K562 (cell line): ENCODE data around the gene LRCOL1. TPM values are rescaled to one million over a fixed set of nuclear protein-coding genes. Genes with fewer than 3 reads are reported as not detected.

Experiments used
- ATAC-seq: fragments of 200-7000 bp; cut with Tn5 transposase; 3 replicates; pipeline ENCODE4 v1.9.1; 2020; ENCODE audit warnings: moderate library complexity
- BruUV-seq: library from RNA; stranded (reverse); fragments of 400-500 nt; replicated peaks from 2 replicates; lab custom pipeline; 2021; lab: Mats Ljungman, UMichigan
- CTCF ChIA-PET: fragments of 300-600 bp; formaldehyde crosslinking; extraction: SDS; loops from one replicate; lab custom pipeline; 2021; ENCODE audit warnings: low intra/inter-chr PET ratio; lab: Yijun Ruan, JAX
- POLR2A ChIA-PET: fragments of 300-600, 350-650 bp; sonication (Branson Sonifier 250); formaldehyde crosslinking; extraction: SDS; loops from one replicate; lab custom pipeline; 2021; ENCODE audit warnings: antibody characterized with exemption, inconsistent platforms; lab: Yijun Ruan, JAX
- DNase-seq, 4 experiments: peaks; one replicate each; pipeline versions ENCODE4 v3.0.0 to v3.0.0-alpha.2; 2011 to 2018; ENCODE audit warnings: low spot score in 3 of 4, mixed read lengths in 3 of 4; ENCODE audit errors: extremely low read depth in 1 of 4
- FAIRE-seq: peaks from 2 replicates; lab custom pipeline; 2011; peaks lifted over from hg19 to GRCh38; lab: Jason Lieb, UNC
- H2AFZ ChIP-seq: 2 replicates; pipeline ENCODE4 v1.6.0; 2011; ENCODE audit warnings: low read depth, low read length, control low read depth, inconsistent platforms
- H3K27ac ChIP-seq: fragments of 200-600 bp; 3 replicates; pipeline ENCODE4 v1.8.0; 2011; ENCODE audit warnings: low read depth, mild to moderate bottlenecking, control low read depth, inconsistent platforms, low read length, moderate library complexity, mixed read lengths; ENCODE audit errors: extremely low read depth
- H3K27me3 ChIP-seq, 2 experiments: fragments of 300-600 bp in 1 of 2; 2 replicates in 1 of 2; 3 replicates in 1 of 2; pipeline versions ENCODE4 v1.6.0 to v1.8.0; 2011; ENCODE audit warnings: inconsistent platforms in 2 of 2, low read length in 2 of 2, mild to moderate bottlenecking in 1 of 2, mixed read lengths in 1 of 2, moderate library complexity in 1 of 2; ENCODE audit not compliant: control insufficient read depth in 2 of 2, insufficient read depth in 2 of 2
- H3K36me3 ChIP-seq: fragments of 300-600 bp; 3 replicates; pipeline ENCODE4 v1.8.0; 2011; ENCODE audit warnings: mild to moderate bottlenecking, low read length, inconsistent platforms; ENCODE audit not compliant: control insufficient read depth, insufficient read depth
- H3K4me1 ChIP-seq, 2 experiments: fragments of 200-600 bp in 1 of 2; replicated peaks in 1 of 2; 2 replicates in 1 of 2; 3 replicates in 1 of 2; pipeline versions ENCODE4 v1.5.1 to v1.8.0; 2011; ENCODE audit warnings: inconsistent platforms in 2 of 2, low read length in 2 of 2, mild to moderate bottlenecking in 1 of 2, mixed read lengths in 1 of 2, moderate library complexity in 1 of 2; ENCODE audit not compliant: control insufficient read depth in 2 of 2, insufficient read depth in 2 of 2
- H3K4me2 ChIP-seq: 2 replicates; pipeline ENCODE4 v1.6.1; 2011; ENCODE audit warnings: low read length, control low read depth, inconsistent platforms, mixed read lengths; ENCODE audit not compliant: insufficient read depth
- H3K4me3 ChIP-seq: fragments of 200-600 bp; sonication (generic), shearing (Covaris generic); 2 replicates; pipeline ENCODE4 v1.5.1; 2016; ENCODE audit warnings: control low read depth, inconsistent platforms
- H3K79me2 ChIP-seq: fragments of 200-600 bp; 3 replicates; pipeline ENCODE4 v1.8.0; 2011; ENCODE audit warnings: low read length, inconsistent platforms; ENCODE audit not compliant: control insufficient read depth, insufficient read depth
- H3K9ac ChIP-seq, 2 experiments: 2 replicates each; pipeline versions ENCODE4 v1.6.0 to v1.6.1; 2011; ENCODE audit warnings: low read depth in 2 of 2, low read length in 2 of 2, control low read depth in 1 of 2, inconsistent platforms in 1 of 2, mild to moderate bottlenecking in 1 of 2, mixed read lengths in 1 of 2; ENCODE audit not compliant: insufficient read depth in 1 of 2
- H3K9me1 ChIP-seq: one replicate; pipeline ENCODE4 v1.6.0; 2011; ENCODE audit warnings: inconsistent platforms, mild to moderate bottlenecking, low read length, moderate library complexity; ENCODE audit not compliant: control insufficient read depth, insufficient read depth
- H3K9me3 ChIP-seq: replicated peaks from 2 replicates; pipeline ENCODE4 v1.5.1; 2011; ENCODE audit warnings: low read depth, low read length, inconsistent platforms; ENCODE audit not compliant: control insufficient read depth, insufficient read depth
- H4K20me1 ChIP-seq: replicated peaks from 2 replicates; pipeline ENCODE4 v1.6.1; 2011; ENCODE audit warnings: low read length, inconsistent platforms, mixed read lengths; ENCODE audit not compliant: control insufficient read depth, insufficient read depth
- CBX1 ChIP-seq: sonication (generic); IDR thresholded peaks from 2 replicates; pipeline ENCODE4 v1.6.1; 2016; ENCODE audit warnings: antibody characterized with exemption, low read depth, mild to moderate bottlenecking
- DMBX1 ChIP-seq: fragments of 250-450 bp; sonication (Bioruptor Pico); IDR thresholded peaks from 2 replicates; pipeline ENCODE4 v1.8.0; 2022; ENCODE audit warnings: inconsistent platforms, mild to moderate bottlenecking, moderate library complexity, borderline replicate concordance
- FOXJ2 ChIP-seq: fragments of 200-800 bp; sonication (Bioruptor generic); IDR thresholded peaks from 2 replicates; pipeline ENCODE4 v1.6.1; 2016; ENCODE audit warnings: missing genetic modification characterization, missing compliant biosample characterization
- HMBOX1 ChIP-seq: sonication (generic); IDR thresholded peaks from 2 replicates; pipeline ENCODE4 v1.6.1; 2016
- MCM3 ChIP-seq: fragments of 450-650 bp; IDR thresholded peaks from 2 replicates; pipeline ENCODE4 v1.6.1; 2016
- NFE2L1 ChIP-seq: fragments of 450-650 bp; IDR thresholded peaks from 2 replicates; pipeline ENCODE4 v1.6.1; 2016; ENCODE audit warnings: missing genetic modification characterization, low read depth, mild to moderate bottlenecking, missing compliant biosample characterization, moderate library complexity, borderline replicate concordance
- NR2F6 ChIP-seq: fragments of 450-650 bp; formaldehyde crosslinking; IDR thresholded peaks from 2 replicates; pipeline ENCODE4 v1.4.0; 2020; ENCODE audit warnings: mild to moderate bottlenecking
- PHF21A ChIP-seq: fragments of 450-650 bp; IDR thresholded peaks from 2 replicates; pipeline ENCODE4 v1.6.1; 2017; ENCODE audit warnings: low read depth, borderline replicate concordance
- RBM15 ChIP-seq: fragments of 200-400 bp; formaldehyde crosslinking; IDR thresholded peaks from 2 replicates; pipeline ENCODE4 v1.6.1; 2018; ENCODE audit warnings: mild to moderate bottlenecking, low read length, moderate library complexity; ENCODE audit not compliant: insufficient read depth
- TAF7 ChIP-seq: fragments of 450-650 bp; IDR thresholded peaks from 2 replicates; pipeline ENCODE4 v1.6.1; 2016; ENCODE audit warnings: missing genetic modification characterization, missing compliant biosample characterization
- THAP12 ChIP-seq: fragments of 250-450 bp; sonication (Bioruptor Pico); IDR thresholded peaks from 2 replicates; pipeline ENCODE4 v1.9.0; 2021; ENCODE audit warnings: mild to moderate bottlenecking, inconsistent platforms
- ZNF280B ChIP-seq: fragments of 250-450 bp; sonication (Bioruptor Pico); IDR thresholded peaks from 2 replicates; pipeline ENCODE4 v1.5.1; 2021; ENCODE audit warnings: mild to moderate bottlenecking
- WGBS: fragments of 100-300 bp; shearing (Covaris generic); methylation state at CpG from one replicate; pipeline ENCODE4 v1.1.6; 2016; ENCODE audit warnings: low coverage, mixed read lengths; ENCODE audit not compliant: insufficient coverage; ENCODE audit errors: missing lambda C conversion rate; 5-methylcytosine and 5-hydroxymethylcytosine counted together
- in situ Hi-C: fragments of 300-500 bp; cut with MboI; formaldehyde crosslinking; loops from 4 replicates; pipeline ENCODE4 v1.15.0; 2018; ENCODE audit warnings: inconsistent platforms, mixed read lengths
- intact Hi-C: fragments of 100-400 bp; cut with micrococcal nuclease; formaldehyde crosslinking; loops from 2 replicates; pipeline ENCODE4 v1.14.2; 2022
- polyA plus RNA-seq, 8 experiments: library from polyadenylated mRNA; depleted of rRNA in 4 of 8; stranded (reverse) in 5 of 8; unstranded in 3 of 8; fragments of >200 nt; fragmentation: Nextera tagmentation in 2 of 8; fragmentation: Illumina TruSeq in 1 of 8; extraction: Ambion mirVana in 2 of 8; extraction: Trizol in 1 of 8; gene quantifications; 2 replicates each; pipeline versions ENCODE4 v1.2.1 to v1.2.3, GENCODE V29; 2011 to 2014; ENCODE audit warnings: inconsistent platforms in 1 of 8, missing spikeins in 1 of 8
- total RNA-seq, 7 experiments: library from RNA; depleted of rRNA in 6 of 7; stranded (reverse); fragments of >200 nt in 6 of 7; fragmentation: Illumina TruSeq in 2 of 7; extraction: Trizol in 2 of 7; gene quantifications; 2 replicates each; pipeline versions ENCODE4 v1.2.1 to v1.2.3, GENCODE V29; 2011 to 2021; ENCODE audit warnings: low replicate concordance in 1 of 7

LRCOL1 gene
- total and polyA plus RNA-seq, 9 of the 15 experiments (the other 6 are each of a cell fraction or from before 2014, with no cell fraction given), result not detected

- CTCF ChIA-PET, result no interaction called here
- BruUV-seq, result no TSS peak
- POLR2A ChIA-PET, result no interaction called here
- TF ChIP-seq THAP12 (CRISPR knock-in tag), result 0 out of 2 replicates have a peak, but pooled peaks have one; percentile 34
- no peak for TF ChIP-seq CBX1
- Histone ChIP-seq H3K9me1 (no peaks in the 10 kb centered on the region), H3K4me2 (no peak overlapping the region), H3K27me3 (peaks cover 55 to 91% of the 10 kb centered on the region in 2 experiments), H2AFZ (no peak overlapping the region), H3K79me2 (no peaks in the 10 kb centered on the region), H4K20me1 (no peaks in the 10 kb centered on the region; the same call in 1 of the 2 replicates), H3K9ac (no peak overlapping the region), H3K4me1 (peaks cover 0 to 52% of the 10 kb centered on the region in 2 experiments; a peak in 3 of 5 replicates), H3K27ac (no peak overlapping the region), H3K9me3 (no peaks in the 10 kb centered on the region), H3K36me3 (no peaks in the 10 kb centered on the region), H3K4me3 (no peak overlapping the region)
- in situ Hi-C loops (no loop called here), intact Hi-C loops (no loop called here)
- WGBS, result 53% methylated on average over 15 of the region's 19 CpGs
- DNase-seq (no peak), ATAC-seq (no peak), FAIRE-seq (no peak)
Measured at GRCh38 chr12:132606927-132607326, 3.5 kb downstream of the LRCOL1 start.

- no peaks in the 10 kb centered on the region; the same call in 1 of the 2 replicates for H4K20me1 ChIP-seq
- in situ Hi-C loops, result no loop called here
- no peak overlapping the region for H3K27ac ChIP-seq
- no peaks in the 10 kb centered on the region for H3K9me3 ChIP-seq
- peaks cover 0 to 56% of the 10 kb centered on the region in 2 experiments; a peak in 3 of 5 replicates for H3K4me1 ChIP-seq
- WGBS, result 13% methylated on average over 16 of the region's 16 CpGs
- no peak overlapping the region for H3K9ac ChIP-seq
- ATAC-seq (no peak), FAIRE-seq (no peak), DNase-seq (no peak)
- H3K27me3 ChIP-seq, result peaks cover 51 to 91% of the 10 kb centered on the region in 2 experiments
- no TSS peak for BruUV-seq
- intact Hi-C loops, result no loop called here
- no peak overlapping the region for H3K4me2 ChIP-seq
- H3K79me2 ChIP-seq, result no peaks in the 10 kb centered on the region
- POLR2A ChIA-PET, result no interaction called here
- no peak overlapping the region for H2AFZ ChIP-seq
- CTCF ChIA-PET, result no interaction called here
- no peaks in the 10 kb centered on the region for H3K36me3 ChIP-seq
- H3K4me3 ChIP-seq, result no peak overlapping the region
- no peaks in the 10 kb centered on the region for H3K9me1 ChIP-seq
- TF ChIP-seq MCM3 (no peak), NR2F6 (CRISPR knock-in tag) (no peak), TAF7 (no peak), RBM15 (no peak), FOXJ2 (tag) (no peak), PHF21A (no peak), DMBX1 (CRISPR knock-in tag) (no peak), ZNF280B (CRISPR knock-in tag) (no peak), HMBOX1 (no peak), NFE2L1 (tag) (no peak)
Measured at GRCh38 chr12:132606466-132606865, 3.9 kb downstream of the LRCOL1 start.
